Measurements from ENCODE around the gene HHLA2. TPM values are rescaled to one million over a fixed set of nuclear protein-coding genes. Genes with fewer than 3 reads are reported as not detected.

Gene HHLA2
- total and polyA plus RNA-seq, 2 experiments from 2014 or later: not detected

DNA sequence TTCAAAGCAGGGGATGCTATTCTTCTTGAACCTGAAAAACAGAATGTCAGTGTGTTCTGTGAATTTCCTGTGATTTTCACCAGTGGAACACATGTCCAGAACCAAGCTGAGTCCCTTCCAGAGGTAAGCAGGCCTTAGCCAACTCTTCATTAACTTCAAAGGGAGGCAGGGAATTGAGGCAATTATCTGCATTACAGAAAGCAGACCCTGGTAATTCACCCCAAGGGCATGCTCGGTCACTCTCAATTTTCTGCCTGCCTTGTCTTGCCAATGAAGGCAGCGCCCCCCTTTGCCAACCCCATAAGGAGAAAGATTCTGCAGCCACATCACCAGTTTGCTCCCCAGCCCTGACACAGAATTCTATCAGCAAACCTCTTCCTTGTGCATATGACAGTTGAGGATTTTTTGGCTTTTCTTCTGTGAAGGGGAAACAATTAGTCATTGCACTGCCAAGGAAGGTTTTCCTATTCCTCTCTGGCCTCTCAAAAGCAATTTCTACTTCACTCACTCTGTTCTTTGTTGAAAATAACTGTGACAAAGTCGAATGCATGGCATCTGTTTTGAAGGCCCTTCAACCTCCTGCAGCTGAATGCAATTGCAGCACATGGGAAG, 85.3 kb downstream of the HHLA2 start:
- DNase-seq (ENCODE audit: low spot score): peak; percentile 33
- H3F3A ChIP-seq (replicated peaks; ENCODE audit: low read depth): no peaks in the 10 kb centered on the region

DNA sequence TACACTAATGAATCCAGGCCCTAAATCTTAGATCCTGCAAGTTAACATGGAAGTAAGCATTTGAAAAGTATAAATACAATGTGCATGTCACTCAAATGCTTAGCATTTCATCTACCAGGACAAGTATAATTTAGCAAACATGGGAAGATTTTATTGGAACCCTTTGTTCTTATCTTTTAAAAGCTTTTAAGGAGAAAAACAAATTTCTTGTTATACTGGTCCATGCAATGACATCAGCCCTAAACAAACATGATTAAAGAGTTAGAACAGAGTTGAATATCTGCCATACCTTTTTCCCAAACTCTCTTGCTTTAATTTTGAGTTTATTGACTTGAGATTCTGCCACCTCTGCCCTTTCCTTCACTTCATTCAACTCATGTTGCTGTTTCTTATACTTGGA, 87.0 kb downstream of the HHLA2 start:
- Histone ChIP-seq H2AFZ (no peak overlapping the region), H3K9me2 (ENCODE audit: insufficient read depth) (0 out of 2 replicates have a peak, but pooled peaks cover 5% of the 10 kb centered on the region), H3K36me3 (ENCODE audit: insufficient read depth) (no peaks in the 10 kb centered on the region), H3K27ac (ENCODE audit: low read depth) (no peak overlapping the region), H3K4me1 (ENCODE audit: insufficient read depth) (peaks cover 12% of the 10 kb centered on the region; the same call in 1 of the 2 replicates), H3K4me2 (no peak overlapping the region), H3F3A (replicated peaks; ENCODE audit: low read depth) (no peaks in the 10 kb centered on the region), H3K4me3 (no peak overlapping the region), H3K27me3 (ENCODE audit: insufficient read depth) (no peaks in the 10 kb centered on the region), H3K79me2 (replicated peaks; ENCODE audit: insufficient read depth) (no peaks in the 10 kb centered on the region), H4K20me1 (replicated peaks; ENCODE audit: insufficient read depth) (no peaks in the 10 kb centered on the region)
- no peak for TF ChIP-seq ZNF331 (CRISPR knock-in tag; IDR thresholded peaks at IDR 0.05; ENCODE audit: low read depth)
- Mint-ChIP-seq H3K9me3 (no peaks in the 10 kb centered on the region), H3K27me3 (ENCODE audit: insufficient read depth, low read depth, poor library complexity) (no peaks in the 10 kb centered on the region), H3K36me3 (ENCODE audit: low read depth) (no peaks in the 10 kb centered on the region), H3K4me1 (peaks cover 9% of the 10 kb centered on the region; the same call in 2 of the 3 replicates), H3K4me3 (no peak overlapping the region), H3K27ac (no peak overlapping the region)
- ATAC-seq (no peak), DNase-seq (ENCODE audit: low spot score) (no peak)

More for the DNA sequence above, 85.3 kb downstream of the HHLA2 start:
- Histone ChIP-seq H3K9me2 (ENCODE audit: insufficient read depth) (no peaks in the 10 kb centered on the region), H2AFZ (peak overlapping the region; percentile 69), H3K27ac (ENCODE audit: low read depth) (no peak overlapping the region), H4K20me1 (replicated peaks; ENCODE audit: insufficient read depth) (no peaks in the 10 kb centered on the region), H3K27me3 (ENCODE audit: insufficient read depth) (no peaks in the 10 kb centered on the region), H3K4me1 (ENCODE audit: insufficient read depth) (peaks cover 23% of the 10 kb centered on the region), H3K79me2 (replicated peaks; ENCODE audit: insufficient read depth) (no peaks in the 10 kb centered on the region), H3K4me2 (peak overlapping the region; percentile 9; the same call in 1 of the 2 replicates), H3K36me3 (ENCODE audit: insufficient read depth) (no peaks in the 10 kb centered on the region), H3K4me3 (no peak overlapping the region)
- no peaks in the 10 kb centered on the region for H3K9me3 Mint-ChIP-seq
- H3K36me3 Mint-ChIP-seq (ENCODE audit: low read depth): no peaks in the 10 kb centered on the region
- no peak overlapping the region for H3K4me3 Mint-ChIP-seq
- no peak overlapping the region for H3K27ac Mint-ChIP-seq
- peak; percentile 54; the same call in 2 of the 3 replicates for ATAC-seq
- H3K4me1 Mint-ChIP-seq: peaks cover 19% of the 10 kb centered on the region
- H3K27me3 Mint-ChIP-seq (ENCODE audit: insufficient read depth, low read depth, poor library complexity): no peaks in the 10 kb centered on the region
- TF ChIP-seq, protein P1, sequence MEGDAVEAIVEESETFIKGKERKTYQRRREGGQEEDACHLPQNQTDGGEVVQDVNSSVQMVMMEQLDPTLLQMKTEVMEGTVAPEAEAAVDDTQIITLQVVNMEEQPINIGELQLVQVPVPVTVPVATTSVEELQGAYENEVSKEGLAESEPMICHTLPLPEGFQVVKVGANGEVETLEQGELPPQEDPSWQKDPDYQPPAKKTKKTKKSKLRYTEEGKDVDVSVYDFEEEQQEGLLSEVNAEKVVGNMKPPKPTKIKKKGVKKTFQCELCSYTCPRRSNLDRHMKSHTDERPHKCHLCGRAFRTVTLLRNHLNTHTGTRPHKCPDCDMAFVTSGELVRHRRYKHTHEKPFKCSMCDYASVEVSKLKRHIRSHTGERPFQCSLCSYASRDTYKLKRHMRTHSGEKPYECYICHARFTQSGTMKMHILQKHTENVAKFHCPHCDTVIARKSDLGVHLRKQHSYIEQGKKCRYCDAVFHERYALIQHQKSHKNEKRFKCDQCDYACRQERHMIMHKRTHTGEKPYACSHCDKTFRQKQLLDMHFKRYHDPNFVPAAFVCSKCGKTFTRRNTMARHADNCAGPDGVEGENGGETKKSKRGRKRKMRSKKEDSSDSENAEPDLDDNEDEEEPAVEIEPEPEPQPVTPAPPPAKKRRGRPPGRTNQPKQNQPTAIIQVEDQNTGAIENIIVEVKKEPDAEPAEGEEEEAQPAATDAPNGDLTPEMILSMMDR (conservative IDR thresholded peaks at IDR 0.05; ENCODE audit: low read depth in 2 of 2): peak in 1 of 2 experiments; percentile 59; a peak in 2 of 4 replicates
- no peak for TF ChIP-seq ZNF331 (CRISPR knock-in tag; IDR thresholded peaks at IDR 0.05; ENCODE audit: low read depth)

DNA sequence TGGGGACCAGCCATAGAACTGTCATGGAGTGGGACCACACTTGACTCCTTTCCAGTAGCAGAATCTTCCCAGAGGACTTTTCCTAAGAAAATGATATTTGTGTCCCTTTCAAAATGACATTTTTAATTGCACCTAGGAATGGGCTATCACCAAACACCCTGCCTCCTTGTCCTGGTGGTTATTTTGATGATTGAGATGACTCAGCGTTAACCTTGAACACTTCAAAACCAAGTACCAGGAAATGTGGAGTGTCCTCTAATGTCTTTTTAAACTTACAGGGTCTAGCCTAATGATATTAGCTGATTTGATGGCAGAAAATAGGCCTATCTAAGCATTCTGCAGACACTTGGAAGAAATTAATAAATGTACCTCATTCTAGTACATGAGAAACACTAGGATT, 90.7 kb downstream of the HHLA2 start:
- Histone ChIP-seq H3K4me2 (no peak overlapping the region), H3K4me3 (no peak overlapping the region), H3K27ac (ENCODE audit: low read depth) (no peak overlapping the region), H2AFZ (peak overlapping the region; percentile 84; the same call in 1 of the 2 replicates), H3K27me3 (ENCODE audit: insufficient read depth) (no peaks in the 10 kb centered on the region), H3K36me3 (ENCODE audit: insufficient read depth) (no peaks in the 10 kb centered on the region), H4K20me1 (replicated peaks; ENCODE audit: insufficient read depth) (no peaks in the 10 kb centered on the region), H3K4me1 (ENCODE audit: insufficient read depth) (peaks cover 10% of the 10 kb centered on the region; the same call in 1 of the 2 replicates), H3K9me2 (ENCODE audit: insufficient read depth) (0 out of 2 replicates have a peak, but pooled peaks cover 5% of the 10 kb centered on the region), H3F3A (replicated peaks; ENCODE audit: low read depth) (no peaks in the 10 kb centered on the region), H3K79me2 (replicated peaks; ENCODE audit: insufficient read depth) (no peaks in the 10 kb centered on the region)
- Mint-ChIP-seq H3K9me3 (no peaks in the 10 kb centered on the region; the same call in 2 of the 3 replicates), H3K4me3 (no peak overlapping the region), H3K27ac (no peak overlapping the region), H3K36me3 (ENCODE audit: low read depth) (no peaks in the 10 kb centered on the region), H3K4me1 (peaks cover 15% of the 10 kb centered on the region), H3K27me3 (ENCODE audit: insufficient read depth, low read depth, poor library complexity) (no peaks in the 10 kb centered on the region)
- ATAC-seq: no peak
- DNase-seq (ENCODE audit: low spot score): no peak
- TF ChIP-seq CREB1 (CRISPR knock-in tag; IDR thresholded peaks at IDR 0.05; ENCODE audit: low read depth) (no peak), NANOG (IDR thresholded peaks at IDR 0.05; ENCODE audit: borderline replicate concordance) (no peak), STAT1 (IDR thresholded peaks at IDR 0.05; ENCODE audit: unreplicated experiment) (no peak)
- TF ChIP-seq, protein P2, sequence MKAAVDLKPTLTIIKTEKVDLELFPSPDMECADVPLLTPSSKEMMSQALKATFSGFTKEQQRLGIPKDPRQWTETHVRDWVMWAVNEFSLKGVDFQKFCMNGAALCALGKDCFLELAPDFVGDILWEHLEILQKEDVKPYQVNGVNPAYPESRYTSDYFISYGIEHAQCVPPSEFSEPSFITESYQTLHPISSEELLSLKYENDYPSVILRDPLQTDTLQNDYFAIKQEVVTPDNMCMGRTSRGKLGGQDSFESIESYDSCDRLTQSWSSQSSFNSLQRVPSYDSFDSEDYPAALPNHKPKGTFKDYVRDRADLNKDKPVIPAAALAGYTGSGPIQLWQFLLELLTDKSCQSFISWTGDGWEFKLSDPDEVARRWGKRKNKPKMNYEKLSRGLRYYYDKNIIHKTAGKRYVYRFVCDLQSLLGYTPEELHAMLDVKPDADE (IDR thresholded peaks at IDR 0.05): no peak

Measured in GM23338 (cell line).